Nasal cavity respiratory epithelium epithelial cell of viscerocranial mucosa (primary cell): ENCODE measurements around the gene GOLGA8O. TPM values are rescaled to one million over a fixed set of nuclear protein-coding genes. Genes with fewer than 3 reads are reported as not detected.

Source experiments
- total RNA-seq: library from RNA; depleted of rRNA; stranded (reverse); fragments of >200 nt; gene quantifications from 2 replicates; pipeline ENCODE4 v1.2.3, GENCODE V29; 2014

Gene GOLGA8O
- total RNA-seq = 0.34 TPM in 1 of 2 replicates, not detected in the other

GRCh38 chr15:32455534-32455933, at the start of gene GOLGA8O:
Gene GOLGA8O, minus strand, starts transcription at chr15:32455634. Its CDS starts 98 bp downstream, at chr15:32455536.

GRCh38 chr15:32403192-32403591, 52.2 kb downstream of the GOLGA8O start, which contains the start of gene GOLGA8K:
Gene GOLGA8K, minus strand, starts transcription at chr15:32403292. Its CDS starts 98 bp downstream, at chr15:32403194.

Other genes starting within 250 kb of the GOLGA8O start
- 0.28 TPM in 1 of 2 replicates, not detected in the other for gene GOLGA8K, start 52.3 kb downstream of the GOLGA8O start, total RNA-seq
- gene GOLGA8N, start 137.8 kb upstream of the GOLGA8O start, total RNA-seq = 1.4 and 3.1 TPM in 2 replicates
- gene ARHGAP11A, start 159.9 kb upstream of the GOLGA8O start, total RNA-seq = 2.1 and 2.3 TPM in 2 replicates
- gene SCG5, start 186.1 kb upstream of the GOLGA8O start, total RNA-seq = 2.1 and 3.1 TPM in 2 replicates